Pons (tissue), 1 donor: Measurements from ENCODE around the gene ZC3H7B.
A peak's percentile ranks its signal among the peaks of the same experiment; 100 is the strongest.

Source experiments
- DNase-seq: peaks from one replicate; pipeline ENCODE4 v3.0.0-alpha.2; 2016; ENCODE audit warnings: low spot score

Gene ZC3H7B

DNA sequence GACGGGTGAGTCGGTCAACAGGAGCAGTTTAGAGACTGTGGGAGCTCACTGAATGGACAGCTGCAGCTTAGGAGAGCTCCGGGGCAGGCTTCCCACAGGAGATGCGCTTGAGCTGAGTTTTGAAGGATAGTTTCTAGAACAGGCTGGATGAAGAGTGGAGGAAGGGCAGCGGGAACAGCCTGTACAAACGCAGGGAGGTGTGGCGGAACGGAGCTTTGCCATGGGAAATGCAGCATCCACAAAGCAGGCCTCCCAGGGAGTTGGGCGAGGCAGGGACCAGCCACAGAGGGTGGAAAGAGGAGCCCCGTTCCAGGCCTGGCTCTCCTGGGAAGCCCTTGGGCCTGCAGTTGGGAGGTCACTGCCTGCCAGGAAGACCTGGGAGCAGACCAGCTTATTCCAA, 53.7 kb downstream of the ZC3H7B start:
- DNase-seq = no peak

DNA sequence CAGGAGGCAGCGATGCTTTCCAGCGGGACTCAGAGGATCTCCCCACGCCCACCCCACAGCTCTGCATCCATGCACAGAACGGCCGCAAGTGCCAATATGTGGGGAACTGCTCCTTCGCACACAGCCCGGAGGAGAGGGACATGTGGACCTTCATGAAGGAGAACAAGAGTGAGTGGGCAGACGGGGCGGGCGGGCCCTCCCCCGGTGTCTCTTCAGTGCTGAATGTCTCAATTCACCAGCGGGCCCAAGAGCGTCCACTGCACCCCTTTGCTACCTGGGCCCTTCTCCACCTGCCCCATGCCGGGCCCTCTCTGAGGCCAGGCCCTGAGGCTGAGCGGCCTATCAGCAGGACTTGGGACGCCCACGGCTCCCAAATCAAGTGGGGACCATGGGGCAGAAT, 54.6 kb downstream of the ZC3H7B start:
- DNase-seq = no peak

GRCh38 chr22:41356430-41357028, 55.2 kb downstream of the ZC3H7B start:
- no peak for DNase-seq

GRCh38 chr22:41357191-41357590, 55.9 kb downstream of the ZC3H7B start:
- no peak for DNase-seq

GRCh38 chr22:41358927-41359326, 57.6 kb downstream of the ZC3H7B start:
- no peak for DNase-seq

DNA sequence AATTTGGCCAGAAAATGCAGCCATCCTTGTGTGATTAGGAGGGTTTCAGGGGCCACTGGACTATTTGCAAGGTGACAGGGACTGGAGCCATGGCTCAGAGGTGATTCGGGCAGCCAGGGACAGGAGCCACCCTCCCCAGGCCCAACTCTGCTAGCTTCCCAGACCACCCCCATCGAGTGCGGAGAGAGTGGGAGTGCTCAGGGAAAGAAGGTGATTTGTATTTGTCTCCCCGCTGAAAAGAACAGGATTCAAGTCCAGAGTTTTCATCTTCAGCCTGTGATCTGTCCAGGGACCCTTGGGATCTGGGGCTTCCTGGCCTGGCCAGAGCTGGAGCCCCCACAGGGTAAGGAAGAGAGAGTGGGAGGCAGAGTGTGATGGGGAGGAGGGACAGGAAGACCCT, 58.1 kb downstream of the ZC3H7B start:
- no peak for DNase-seq

DNA sequence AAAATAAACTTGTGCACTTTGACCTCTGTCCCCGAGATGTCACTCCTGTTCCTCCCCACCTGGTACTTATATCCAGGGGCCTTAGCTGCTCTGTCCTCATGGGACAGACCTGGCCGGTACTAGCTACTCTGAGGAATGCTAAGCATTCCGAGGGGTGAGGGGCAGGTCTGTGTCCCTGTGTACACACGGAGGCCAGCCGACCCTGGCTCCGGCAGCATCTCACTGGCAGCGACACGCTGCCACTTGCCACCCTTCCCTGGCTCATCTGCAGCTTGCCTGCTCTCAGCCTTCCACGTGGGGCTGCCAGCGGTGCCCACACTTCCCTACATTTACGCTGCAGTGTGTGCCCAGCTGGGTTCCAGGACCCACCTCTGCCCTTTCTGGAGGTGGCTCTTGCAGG, 58.8 kb downstream of the ZC3H7B start:
- no peak for DNase-seq

GRCh38 chr22:41361716-41362310, 60.5 kb downstream of the ZC3H7B start:
- DNase-seq = no peak

- DNase-seq = no peak
These were observed 61.3 kb downstream of the ZC3H7B start for GRCh38 chr22:41362615-41363014.

- DNase-seq = no peak
These were observed 62.9 kb downstream of the ZC3H7B start for GRCh38 chr22:41364233-41364632.

DNA sequence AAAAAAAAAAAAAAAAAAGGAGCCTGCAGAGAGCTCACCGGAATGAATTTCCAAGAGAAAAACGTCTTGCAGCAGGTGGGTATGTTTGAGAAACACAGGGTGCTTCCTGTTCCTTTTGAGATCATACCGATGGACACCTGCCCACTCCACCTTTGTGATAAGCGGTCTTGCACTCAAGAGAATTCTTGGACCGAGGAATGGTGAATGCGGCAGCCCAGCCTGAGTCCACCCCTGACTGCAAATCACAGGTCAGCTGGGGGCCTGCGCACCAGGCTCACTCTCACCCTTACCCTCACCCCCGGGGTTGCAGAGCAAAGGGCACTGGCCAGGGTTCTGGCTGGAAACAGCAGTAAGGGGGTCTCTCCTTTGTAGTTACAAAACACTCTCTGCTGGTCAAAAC, 63.6 kb downstream of the ZC3H7B start:
- no peak for DNase-seq

- DNase-seq = no peak
These were observed 64.1 kb downstream of the ZC3H7B start for GRCh38 chr22:41365425-41365824.

GRCh38 chr22:41366323-41367029, 65.2 kb downstream of the ZC3H7B start:
- peak; percentile 13 for DNase-seq

DNA sequence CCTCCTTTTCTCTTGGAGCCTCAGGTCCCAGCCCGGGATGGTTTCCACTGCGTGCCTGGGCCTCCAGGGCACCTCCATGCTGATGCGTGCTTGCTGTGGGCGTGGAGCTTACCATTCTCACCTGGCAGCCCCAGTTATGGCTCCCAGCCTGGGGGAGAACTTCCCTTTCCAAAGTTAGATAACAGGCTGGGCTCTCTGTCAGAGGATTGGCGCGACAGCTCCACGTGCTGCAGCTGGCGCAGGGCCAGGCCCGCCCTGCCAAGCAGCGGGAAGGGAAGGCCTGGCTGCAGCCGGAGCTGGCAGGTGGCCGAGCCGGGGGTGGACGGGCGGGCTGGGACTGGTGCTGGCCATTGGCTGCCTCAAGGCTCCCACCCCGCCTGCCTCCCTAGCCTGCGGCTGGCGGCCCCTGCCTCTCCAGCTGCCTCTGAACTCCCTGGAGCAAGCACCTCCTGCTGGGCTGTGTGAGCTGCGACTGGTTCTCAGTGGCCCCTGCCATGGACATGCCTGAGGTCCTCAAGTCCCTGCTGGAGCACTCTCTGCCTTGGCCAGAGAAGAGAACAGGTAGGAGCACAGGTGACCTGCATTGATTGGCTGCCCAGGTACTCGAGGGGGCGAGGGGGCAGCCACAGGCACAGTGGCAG, 65.8 kb downstream of the ZC3H7B start:
- peak; percentile 96 for DNase-seq

DNA sequence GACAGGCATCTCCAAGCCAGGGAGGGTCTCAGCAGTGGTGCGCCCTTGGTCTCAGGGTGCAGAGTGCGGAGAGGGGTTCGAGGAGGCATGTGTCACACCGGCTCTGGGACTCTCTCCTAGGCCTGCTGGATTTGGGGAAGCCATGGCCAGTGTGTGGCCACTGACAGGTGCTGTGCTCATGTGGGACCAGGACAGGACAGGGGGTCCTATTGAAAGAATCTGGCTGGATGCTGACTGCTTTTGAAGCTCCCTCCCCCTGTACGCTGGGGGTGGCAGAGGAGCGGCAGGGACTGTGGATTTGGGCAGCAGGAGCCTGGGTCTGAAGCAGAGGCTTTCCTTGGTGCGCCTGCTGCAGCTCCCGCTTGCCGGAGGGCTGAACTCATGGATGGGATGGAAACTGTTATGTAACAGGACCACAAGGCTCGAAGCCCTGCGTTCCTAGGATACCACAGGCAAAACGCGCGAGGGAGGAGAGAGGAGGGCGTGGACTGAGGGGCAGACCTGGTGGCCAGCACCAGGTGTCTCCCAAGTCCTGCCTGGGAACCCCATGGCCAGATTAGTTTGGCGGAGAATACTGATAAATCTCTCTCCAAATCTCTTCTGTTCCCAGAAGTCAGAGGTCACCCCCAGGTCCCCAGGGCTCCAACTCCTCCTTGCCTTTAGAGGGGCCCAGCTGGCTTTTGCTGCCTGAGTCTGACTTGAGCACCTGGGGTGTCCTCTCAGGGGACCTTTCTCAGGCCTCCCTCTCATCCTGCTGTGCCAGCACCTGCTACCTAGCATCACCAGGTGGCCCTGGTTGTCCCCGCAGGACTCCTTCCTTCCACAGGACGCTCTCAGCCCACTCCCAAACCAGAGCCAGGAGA, 66.6 kb downstream of the ZC3H7B start:
- DNase-seq = peak; percentile 48

GRCh38 chr22:41368543-41369423, 67.5 kb downstream of the ZC3H7B start:
- peak; percentile 55 for DNase-seq

GRCh38 chr22:41369424-41369745, 68.1 kb downstream of the ZC3H7B start:
- no peak for DNase-seq

GRCh38 chr22:41369837-41370236, 68.5 kb downstream of the ZC3H7B start:
- DNase-seq = no peak

DNA sequence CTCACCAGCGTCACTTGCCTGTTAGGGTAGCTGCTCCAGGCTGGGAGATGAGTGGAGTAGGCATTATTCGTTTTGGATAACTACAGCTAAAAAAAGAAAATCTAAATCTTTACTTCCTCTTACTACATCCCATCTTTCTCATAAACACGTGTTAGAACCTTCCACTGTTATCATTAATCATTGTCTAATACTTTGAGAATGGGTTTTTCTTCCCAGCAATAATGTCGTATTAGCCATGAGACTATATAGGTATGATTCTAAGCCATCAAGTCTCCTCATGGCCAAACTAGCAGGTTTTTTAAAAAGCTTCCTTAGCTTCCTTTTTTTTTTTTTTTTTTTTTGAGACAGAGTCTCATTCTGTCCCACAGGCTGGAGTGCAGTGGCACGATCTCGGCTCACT, 76.5 kb downstream of the ZC3H7B start:
- DNase-seq = no peak

GRCh38 chr22:41380993-41381328, 79.6 kb downstream of the ZC3H7B start:
- DNase-seq = peak; percentile 56

DNA sequence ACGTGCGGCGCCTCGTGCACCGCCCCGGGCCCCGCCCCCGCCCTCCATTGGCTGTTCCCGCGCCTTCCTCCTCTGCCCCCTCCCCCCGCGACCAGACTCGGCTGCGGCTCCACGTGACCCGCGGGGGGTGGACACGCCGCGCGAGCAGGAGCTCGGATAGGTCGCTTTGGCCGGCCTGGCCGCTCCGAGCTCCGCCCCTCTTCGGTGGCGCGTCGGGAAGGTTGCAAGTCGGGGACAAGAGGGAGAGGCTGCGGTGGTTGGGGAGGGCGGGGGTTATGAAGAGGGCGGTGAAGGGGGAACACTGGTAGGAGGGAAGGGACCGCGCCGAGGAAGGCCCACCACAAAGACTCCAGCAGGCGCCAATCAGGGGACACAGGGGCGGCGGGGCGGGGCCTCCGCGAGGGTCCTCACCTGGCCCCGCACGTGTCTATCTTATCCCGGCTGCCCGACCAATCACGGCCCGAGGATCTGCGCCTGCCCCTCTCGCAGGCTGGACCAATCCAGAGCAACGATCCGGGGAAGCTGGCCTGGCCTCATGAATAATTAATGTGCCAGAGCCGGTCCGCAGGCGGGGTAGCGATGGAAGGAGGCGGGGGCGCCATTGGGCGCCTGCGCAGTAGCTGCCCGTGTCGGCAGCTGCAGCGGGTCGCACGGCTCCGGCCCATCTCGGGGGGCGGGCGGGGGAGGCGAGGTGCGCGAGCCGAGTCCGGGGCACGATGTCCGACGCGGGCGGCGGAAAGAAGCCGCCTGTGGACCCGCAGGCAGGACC, 80.2 kb downstream of the ZC3H7B start, which contains the start of gene TEF:
TEF (plus strand) TSS at position 614 of the 769 bp plus-strand sequence; CDS start at position 717, 103 bp downstream.
- DNase-seq = peak; percentile 99
